ENCODE measurements around the gene CLEC2D.

DNA sequence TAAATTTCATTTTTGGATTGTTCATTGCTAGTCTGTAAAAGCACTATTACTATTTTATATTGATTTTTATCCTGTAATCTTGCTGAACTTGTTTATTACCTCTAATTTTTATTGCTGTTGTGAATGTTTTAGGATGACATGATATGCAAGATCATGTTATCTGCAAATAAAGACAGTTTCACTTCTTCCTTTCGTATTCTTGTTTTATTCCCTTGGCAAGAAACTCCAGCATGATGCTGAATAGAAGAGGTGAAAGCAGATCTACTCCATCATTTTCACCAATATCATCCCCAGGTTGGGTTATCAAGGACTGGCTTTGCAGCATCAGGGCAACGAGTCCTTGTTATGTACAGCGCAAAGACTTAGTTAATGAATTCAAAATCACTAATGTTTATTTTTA, 66.1 kb downstream of the CLEC2D start:
- TF ChIP-seq, protein P1, sequence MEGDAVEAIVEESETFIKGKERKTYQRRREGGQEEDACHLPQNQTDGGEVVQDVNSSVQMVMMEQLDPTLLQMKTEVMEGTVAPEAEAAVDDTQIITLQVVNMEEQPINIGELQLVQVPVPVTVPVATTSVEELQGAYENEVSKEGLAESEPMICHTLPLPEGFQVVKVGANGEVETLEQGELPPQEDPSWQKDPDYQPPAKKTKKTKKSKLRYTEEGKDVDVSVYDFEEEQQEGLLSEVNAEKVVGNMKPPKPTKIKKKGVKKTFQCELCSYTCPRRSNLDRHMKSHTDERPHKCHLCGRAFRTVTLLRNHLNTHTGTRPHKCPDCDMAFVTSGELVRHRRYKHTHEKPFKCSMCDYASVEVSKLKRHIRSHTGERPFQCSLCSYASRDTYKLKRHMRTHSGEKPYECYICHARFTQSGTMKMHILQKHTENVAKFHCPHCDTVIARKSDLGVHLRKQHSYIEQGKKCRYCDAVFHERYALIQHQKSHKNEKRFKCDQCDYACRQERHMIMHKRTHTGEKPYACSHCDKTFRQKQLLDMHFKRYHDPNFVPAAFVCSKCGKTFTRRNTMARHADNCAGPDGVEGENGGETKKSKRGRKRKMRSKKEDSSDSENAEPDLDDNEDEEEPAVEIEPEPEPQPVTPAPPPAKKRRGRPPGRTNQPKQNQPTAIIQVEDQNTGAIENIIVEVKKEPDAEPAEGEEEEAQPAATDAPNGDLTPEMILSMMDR (IDR thresholded peaks at IDR 0.05): no peak
- no peak for TF ChIP-seq POLR2AphosphoS5 (IDR thresholded peaks at IDR 0.05)

Measured in esophagus muscularis mucosa (tissue), 3 donors.